Endodermal cell (in vitro differentiated cells): ENCODE measurements around the gene TNRC18. TPM values are rescaled to one million over a fixed set of nuclear protein-coding genes. Genes with fewer than 3 reads are reported as not detected.

Experiments
- DNase-seq: peaks from one replicate; pipeline ENCODE4 v3.0.0-alpha.2; 2017
- H3K27ac ChIP-seq: 2 replicates; pipeline ENCODE4 v1.5.1; 2013; ENCODE audit warnings: mild to moderate bottlenecking, low read depth, low read length, moderate library complexity
- H3K27me3 ChIP-seq: 2 replicates; pipeline ENCODE4 v1.6.1; 2013; ENCODE audit warnings: mild to moderate bottlenecking, low read length, moderate library complexity; ENCODE audit not compliant: insufficient read depth, control insufficient read depth, poor library complexity, severe bottlenecking
- H3K36me3 ChIP-seq: 2 replicates; pipeline ENCODE4 v1.7.0; 2013; ENCODE audit warnings: mild to moderate bottlenecking, low read length, moderate library complexity; ENCODE audit not compliant: control insufficient read depth, insufficient read depth
- H3K4me1 ChIP-seq: one replicate; pipeline ENCODE4 v1.7.0; 2013; ENCODE audit warnings: low read length; ENCODE audit not compliant: control insufficient read depth, insufficient read depth
- H3K4me3 ChIP-seq: 2 replicates; pipeline ENCODE4 v1.5.1; 2013; ENCODE audit warnings: mild to moderate bottlenecking, low read length, moderate library complexity
- H3K9ac ChIP-seq: 2 replicates; pipeline ENCODE4 v1.6.1; 2013; ENCODE audit warnings: mild to moderate bottlenecking, low read length, moderate library complexity; ENCODE audit not compliant: poor library complexity, severe bottlenecking; ENCODE audit errors: extremely low read depth
- H3K9me3 ChIP-seq: 2 replicates; pipeline ENCODE4 v1.6.1; 2013; ENCODE audit warnings: mild to moderate bottlenecking, low read length, moderate library complexity; ENCODE audit not compliant: control insufficient read depth
- H3K27ac Mint-ChIP-seq: 2 replicates; pipeline ENCODE4 v1.8.0; 2020; ENCODE audit warnings: mixed read lengths
- H3K27me3 Mint-ChIP-seq: 2 replicates; pipeline ENCODE4 v1.8.0; 2021; ENCODE audit warnings: mild to moderate bottlenecking, mixed read lengths; ENCODE audit not compliant: insufficient read depth
- H3K36me3 Mint-ChIP-seq: 2 replicates; pipeline ENCODE4 v1.8.0; 2020; ENCODE audit warnings: low read depth, mixed read lengths
- H3K4me1 Mint-ChIP-seq: 2 replicates; pipeline ENCODE4 v1.8.0; 2020; ENCODE audit warnings: mixed read lengths
- H3K4me3 Mint-ChIP-seq: 2 replicates; pipeline ENCODE4 v1.8.0; 2020; ENCODE audit warnings: mild to moderate bottlenecking, moderate library complexity, mixed read lengths
- H3K9me3 Mint-ChIP-seq: 2 replicates; pipeline ENCODE4 v1.8.0; 2020; ENCODE audit warnings: mild to moderate bottlenecking, mixed read lengths
- CTCF ChIP-seq: fragments of 200-600 bp; sonication (generic); conservative IDR thresholded peaks from 2 replicates; pipeline ENCODE4 v1.5.0; 2021; ENCODE audit warnings: antibody characterized with exemption, mild to moderate bottlenecking
- WGBS, 2 experiments: methylation state at CpG; one replicate each; pipeline versions ENCODE4 v1.1.5 to v1.1.7; 2013; ENCODE audit warnings: missing lambda C conversion rate in 2 of 2, mixed read lengths in 1 of 2; ENCODE audit not compliant: insufficient coverage in 1 of 2, insufficient read length in 1 of 2; 5-methylcytosine and 5-hydroxymethylcytosine counted together
- total RNA-seq, 2 donors: library from RNA; stranded (reverse); fragmentation: NEBNext Ultra II Directional in 1 of 2; extraction: Animal tissue kit (Norgen Biotek cat#: 25700) in 1 of 2; gene quantifications; 2 replicates in 1 of 2; 3 replicates in 1 of 2; pipeline ENCODE4 v1.2.1, GENCODE V29; 2021

The TNRC18 gene
- total RNA-seq, 2 donors from 2014 or later, result 103 to 136 TPM

GRCh38 chr7:5413449-5413786 is 10.2 kb downstream of the TNRC18 start:
- DNase-seq, result no peak
- Histone ChIP-seq H3K4me1 (peaks cover 10% of the 10 kb centered on the region), H3K36me3 (peaks cover 50% of the 10 kb centered on the region), H3K9me3 (no peaks in the 10 kb centered on the region), H3K27ac (no peak overlapping the region), H3K4me3 (no peak overlapping the region), H3K9ac (no peak overlapping the region), H3K27me3 (no peaks in the 10 kb centered on the region)
- Mint-ChIP-seq H3K4me1 (peaks cover 32% of the 10 kb centered on the region), H3K9me3 (peaks cover 6% of the 10 kb centered on the region), H3K27me3 (peaks cover 3% of the 10 kb centered on the region), H3K4me3 (no peak overlapping the region), H3K36me3 (peaks cover 46% of the 10 kb centered on the region), H3K27ac (peak overlapping the region; percentile 83)
- TF ChIP-seq CTCF, result no peak
- WGBS, 2 experiments, result 78 to 89% methylated on average over 6 of the region's 6 CpGs

- no peaks in the 10 kb centered on the region for H3K9me3 ChIP-seq
- Mint-ChIP-seq H3K27me3 (no peaks in the 10 kb centered on the region), H3K36me3 (peaks cover 39% of the 10 kb centered on the region), H3K4me1 (peaks cover 24% of the 10 kb centered on the region), H3K9me3 (peaks cover 6% of the 10 kb centered on the region), H3K27ac (peak overlapping the region; percentile 38), H3K4me3 (no peak overlapping the region)
- no peak overlapping the region for H3K4me3 ChIP-seq
- no peaks in the 10 kb centered on the region for H3K27me3 ChIP-seq
- 65 to 84% methylated on average over 4 of the region's 4 CpGs for WGBS, 2 experiments
- H3K36me3 ChIP-seq, result peaks cover 53% of the 10 kb centered on the region
- H3K4me1 ChIP-seq, result peaks cover 4% of the 10 kb centered on the region
- TF ChIP-seq CTCF, result no peak
- no peak overlapping the region for H3K9ac ChIP-seq
- no peak for DNase-seq
- H3K27ac ChIP-seq, result no peak overlapping the region
These were observed 14.9 kb downstream of the TNRC18 start for GRCh38 chr7:5408777-5409176.

GRCh38 chr7:5406957-5407945 is 16.4 kb downstream of the TNRC18 start:
- H3K27ac ChIP-seq, result peak overlapping the region; percentile 31
- whole genome bisulfite sequencing, 2 experiments, result 29 to 50% methylated on average over 16 to 23 of the region's 24 CpGs
- Mint-ChIP-seq H3K27ac (peak overlapping the region; percentile 87), H3K4me3 (peak overlapping the region; percentile 36), H3K36me3 (peaks cover 41% of the 10 kb centered on the region), H3K27me3 (no peaks in the 10 kb centered on the region), H3K4me1 (peaks cover 19% of the 10 kb centered on the region), H3K9me3 (peaks cover 10% of the 10 kb centered on the region)
- peak; percentile 96 for DNase-seq
- peak; percentile 52 for TF ChIP-seq CTCF
- H3K4me3 ChIP-seq, result peak overlapping the region; percentile 76
- H3K9me3 ChIP-seq, result peaks cover 5% of the 10 kb centered on the region
- H3K9ac ChIP-seq, result peak overlapping the region; percentile 21
- peaks cover 53% of the 10 kb centered on the region for H3K36me3 ChIP-seq
- no peaks in the 10 kb centered on the region for H3K27me3 ChIP-seq
- peaks cover 4% of the 10 kb centered on the region for H3K4me1 ChIP-seq
